OCI-LY1 (cell line): ENCODE results near the gene SRGAP2C.
"Not testable (repeated sequence)": the region's sequence is repeated elsewhere in the genome, so short reads cannot be mapped to it uniquely, and the experiment has no call there.

Source experiments
- EZH2 ChIP-seq: fragments of 200-600 bp; sonication (generic), shearing (Covaris generic); IDR thresholded peaks from 2 replicates; pipeline ENCODE4 v1.8.0; 2017; ENCODE audit warnings: borderline replicate concordance, mixed run types, mild to moderate bottlenecking, antibody characterized with exemption, low read length, moderate library complexity, mixed read lengths
- TF ChIP-seq, protein P1 (sequence below): fragments of 200-600 bp; sonication (generic), shearing (Covaris generic); IDR thresholded peaks from 2 replicates; pipeline ENCODE4 v1.5.1; 2017; ENCODE audit warnings: mild to moderate bottlenecking, antibody characterized with exemption, low read length, moderate library complexity, mixed read lengths

DNA sequence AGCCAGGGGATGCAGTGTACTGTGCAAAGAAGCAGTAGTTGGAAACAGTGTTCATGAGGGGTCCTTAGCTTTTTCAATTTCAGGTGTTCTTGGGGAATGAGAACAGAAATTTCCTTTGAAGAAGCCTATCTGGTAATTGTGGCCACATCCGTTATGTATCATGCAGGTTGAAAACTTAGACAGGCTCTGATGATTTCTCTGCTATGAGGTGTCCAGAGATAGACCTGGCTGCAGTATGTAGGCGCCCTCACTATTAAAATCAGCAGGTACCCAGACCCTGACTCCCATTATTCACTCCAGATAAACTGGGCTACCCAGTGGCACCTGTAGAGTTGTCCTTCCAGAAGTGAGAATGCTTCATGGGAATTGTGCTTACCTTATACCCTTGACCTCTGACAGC is 7.7 kb downstream of the SRGAP2C start:
- TF ChIP-seq, protein P1, sequence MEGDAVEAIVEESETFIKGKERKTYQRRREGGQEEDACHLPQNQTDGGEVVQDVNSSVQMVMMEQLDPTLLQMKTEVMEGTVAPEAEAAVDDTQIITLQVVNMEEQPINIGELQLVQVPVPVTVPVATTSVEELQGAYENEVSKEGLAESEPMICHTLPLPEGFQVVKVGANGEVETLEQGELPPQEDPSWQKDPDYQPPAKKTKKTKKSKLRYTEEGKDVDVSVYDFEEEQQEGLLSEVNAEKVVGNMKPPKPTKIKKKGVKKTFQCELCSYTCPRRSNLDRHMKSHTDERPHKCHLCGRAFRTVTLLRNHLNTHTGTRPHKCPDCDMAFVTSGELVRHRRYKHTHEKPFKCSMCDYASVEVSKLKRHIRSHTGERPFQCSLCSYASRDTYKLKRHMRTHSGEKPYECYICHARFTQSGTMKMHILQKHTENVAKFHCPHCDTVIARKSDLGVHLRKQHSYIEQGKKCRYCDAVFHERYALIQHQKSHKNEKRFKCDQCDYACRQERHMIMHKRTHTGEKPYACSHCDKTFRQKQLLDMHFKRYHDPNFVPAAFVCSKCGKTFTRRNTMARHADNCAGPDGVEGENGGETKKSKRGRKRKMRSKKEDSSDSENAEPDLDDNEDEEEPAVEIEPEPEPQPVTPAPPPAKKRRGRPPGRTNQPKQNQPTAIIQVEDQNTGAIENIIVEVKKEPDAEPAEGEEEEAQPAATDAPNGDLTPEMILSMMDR, result not testable (repeated sequence)
- TF ChIP-seq EZH2, result not testable (repeated sequence)
